SK-N-SH (cell line): ENCODE data around the gene BAIAP3. TPM values are rescaled to one million over a fixed set of nuclear protein-coding genes. Genes with fewer than 3 reads are reported as not detected.

ENCODE experiments used
- CTCF ChIA-PET: fragments of 300-600, 350-600 bp; formaldehyde crosslinking; extraction: SDS; loops from one replicate; lab custom pipeline; 2021; lab: Yijun Ruan, JAX
- POLR2A ChIA-PET: fragments of 350-600 bp; sonication (Branson Sonifier 250); formaldehyde crosslinking; extraction: SDS; loops from one replicate; lab custom pipeline; 2020; ENCODE audit warnings: antibody characterized with exemption, inconsistent platforms; lab: Yijun Ruan, JAX
- DNase-seq: peaks from one replicate; pipeline ENCODE4 v3.0.0; 2012
- H2AFZ ChIP-seq: fragments of 200-600 bp; sonication (generic); 2 replicates; pipeline ENCODE4 v1.8.1; 2016; ENCODE audit warnings: antibody characterized with exemption, mild to moderate bottlenecking, low read depth
- H3F3A ChIP-seq: fragments of 200-600 bp; sonication (generic); replicated peaks from 2 replicates; pipeline ENCODE3; 2016; ENCODE audit warnings: antibody characterized with exemption, mild to moderate bottlenecking; ENCODE audit not compliant: insufficient read depth
- H3K27ac ChIP-seq, 2 experiments: fragments of 200-500 bp in 1 of 2; fragments of 200-600 bp in 1 of 2; sonication (Bioruptor generic) in 1 of 2; sonication (generic), shearing (Covaris generic) in 1 of 2; 2 replicates each; pipeline versions ENCODE4 v1.5.1 to v1.6.1; 2014 to 2016; ENCODE audit warnings: low read depth in 2 of 2, inconsistent platforms in 1 of 2, low read length in 1 of 2, mild to moderate bottlenecking in 1 of 2, mixed read lengths in 1 of 2
- H3K27me3 ChIP-seq: fragments of 200-600 bp; sonication (generic), shearing (Covaris generic); 2 replicates; pipeline ENCODE4 v1.6.1; 2016; ENCODE audit warnings: mixed run types; ENCODE audit not compliant: insufficient read depth
- H3K36me3 ChIP-seq, 2 experiments: fragments of 200-500 bp in 1 of 2; fragments of 200-600 bp in 1 of 2; sonication (Bioruptor generic) in 1 of 2; sonication (generic) in 1 of 2; replicated peaks in 1 of 2; 2 replicates each; pipeline versions ENCODE3 to v1.5.1; 2014 to 2016; ENCODE audit warnings: low read length in 1 of 2, mild to moderate bottlenecking in 1 of 2; ENCODE audit not compliant: insufficient read depth in 2 of 2, control insufficient read depth in 1 of 2
- H3K4me1 ChIP-seq, 2 experiments: fragments of 200-500 bp in 1 of 2; fragments of 200-600 bp in 1 of 2; sonication (Bioruptor generic) in 1 of 2; sonication (generic), shearing (Covaris generic) in 1 of 2; 2 replicates each; pipeline versions ENCODE4 v1.5.1 to v1.6.1; 2014 to 2016; ENCODE audit warnings: low read depth in 1 of 2, low read length in 1 of 2, mixed run types in 1 of 2; ENCODE audit not compliant: insufficient read depth in 2 of 2, control insufficient read depth in 1 of 2
- H3K4me2 ChIP-seq: fragments of 200-600 bp; sonication (generic), shearing (Covaris generic); 2 replicates; pipeline ENCODE4 v1.6.1; 2017; ENCODE audit warnings: mixed run types
- H3K4me3 ChIP-seq, 2 experiments: fragments of 200-500 bp in 1 of 2; fragments of 200-600 bp in 1 of 2; sonication (Bioruptor generic) in 1 of 2; sonication (generic), shearing (Covaris generic) in 1 of 2; 2 replicates each; pipeline versions ENCODE4 v1.5.1 to v1.8.1; 2014 to 2016; ENCODE audit warnings: low read depth in 2 of 2, inconsistent platforms in 1 of 2, low read length in 1 of 2, mild to moderate bottlenecking in 1 of 2, mixed read lengths in 1 of 2, moderate library complexity in 1 of 2
- H3K79me2 ChIP-seq: fragments of 200-600 bp; sonication (generic); 2 replicates; pipeline ENCODE4 v1.8.1; 2017; ENCODE audit warnings: mild to moderate bottlenecking; ENCODE audit not compliant: insufficient read depth
- H3K9ac ChIP-seq: fragments of 200-600 bp; sonication (generic); 2 replicates; pipeline ENCODE4 v1.6.1; 2017; ENCODE audit warnings: mixed run types
- H3K9me2 ChIP-seq: fragments of 200-600 bp; sonication (generic); 2 replicates; pipeline ENCODE4 v1.6.1; 2017; ENCODE audit warnings: mixed run types
- H3K9me3 ChIP-seq: fragments of 200-600 bp; sonication (generic); 2 replicates; pipeline ENCODE4 v1.6.1; 2017; ENCODE audit warnings: mixed run types, mild to moderate bottlenecking, moderate library complexity
- H4K20me1 ChIP-seq: fragments of 200-600 bp; sonication (generic); 2 replicates; pipeline ENCODE4 v1.6.1; 2017; ENCODE audit warnings: mild to moderate bottlenecking, mixed run types; ENCODE audit not compliant: insufficient read depth
- CTCF ChIP-seq: fragments of 200-600 bp; sonication (generic); IDR thresholded peaks from 2 replicates; pipeline ENCODE4 v1.6.1; 2017; ENCODE audit warnings: antibody characterized with exemption, mild to moderate bottlenecking, moderate library complexity
- EP300 ChIP-seq, 2 experiments: IDR thresholded peaks; 2 replicates each; pipeline versions ENCODE4 v1.4.0 to v1.6.1; 2012; ENCODE audit warnings: borderline replicate concordance in 1 of 2, low read depth in 1 of 2, low read length in 1 of 2
- EZH2phosphoT487 ChIP-seq: fragments of 200-600 bp; sonication (generic); IDR thresholded peaks from 2 replicates; pipeline ENCODE4 v1.6.1; 2017; ENCODE audit warnings: low read depth, mixed run types, mild to moderate bottlenecking, antibody characterized with exemption, moderate library complexity, borderline replicate concordance
- FOSL2 ChIP-seq: IDR thresholded peaks from 2 replicates; pipeline ENCODE4 v1.4.0; 2012; ENCODE audit warnings: low read depth, mild to moderate bottlenecking, moderate library complexity, borderline replicate concordance
- JUND ChIP-seq: IDR thresholded peaks from 2 replicates; pipeline ENCODE4 v1.4.0; 2012
- MAX ChIP-seq: IDR thresholded peaks from 2 replicates; pipeline ENCODE4 v1.4.0; 2012; ENCODE audit warnings: low read depth
- NFIC ChIP-seq: IDR thresholded peaks from 2 replicates; pipeline ENCODE4 v1.4.0; 2012; ENCODE audit warnings: borderline replicate concordance
- RCOR1 ChIP-seq: fragments of 150-350 bp; IDR thresholded peaks from 2 replicates; pipeline ENCODE4 v1.6.1; 2017; ENCODE audit warnings: antibody characterized with exemption, low read length
- REST ChIP-seq: IDR thresholded peaks from 2 replicates; pipeline ENCODE4 v1.6.1; 2012; ENCODE audit warnings: mild to moderate bottlenecking, low read depth, low read length, moderate library complexity
- RFX5 ChIP-seq: IDR thresholded peaks from 2 replicates; pipeline ENCODE4 v1.6.1; 2012; ENCODE audit warnings: mild to moderate bottlenecking, improper control_type of control experiment, low read length
- TEAD4 ChIP-seq: IDR thresholded peaks from 2 replicates; pipeline ENCODE4 v1.4.0; 2012; ENCODE audit warnings: mild to moderate bottlenecking, borderline replicate concordance; ENCODE audit not compliant: insufficient read depth
- USF1 ChIP-seq: IDR thresholded peaks from 2 replicates; pipeline ENCODE4 v1.4.0; 2012; ENCODE audit warnings: low read depth, borderline replicate concordance
- YY1 ChIP-seq: IDR thresholded peaks from 2 replicates; pipeline ENCODE4 v1.4.0; 2012; ENCODE audit warnings: low read depth, mild to moderate bottlenecking
- WGBS: methylation state at CpG from one replicate; pipeline ENCODE4 v1.1.6; 2017; ENCODE audit warnings: low lambda C conversion rate; 5-methylcytosine and 5-hydroxymethylcytosine counted together
- polyA plus RNA-seq, 3 experiments: library from polyadenylated mRNA; depleted of rRNA; stranded (reverse); fragments of >200 nt; gene quantifications; 2 replicates each; pipeline ENCODE4 v1.2.3, GENCODE V29; 2012
- TF ChIP-seq, protein P1 (sequence below): fragments of 150-350 bp; IDR thresholded peaks from 2 replicates; pipeline ENCODE4 v1.6.1; 2016; ENCODE audit warnings: mild to moderate bottlenecking, low read depth, low read length

The BAIAP3 gene
- polyA plus RNA-seq, 1 of the 3 experiments (the other 2 are of a cell fraction) = 1.1 TPM

DNA sequence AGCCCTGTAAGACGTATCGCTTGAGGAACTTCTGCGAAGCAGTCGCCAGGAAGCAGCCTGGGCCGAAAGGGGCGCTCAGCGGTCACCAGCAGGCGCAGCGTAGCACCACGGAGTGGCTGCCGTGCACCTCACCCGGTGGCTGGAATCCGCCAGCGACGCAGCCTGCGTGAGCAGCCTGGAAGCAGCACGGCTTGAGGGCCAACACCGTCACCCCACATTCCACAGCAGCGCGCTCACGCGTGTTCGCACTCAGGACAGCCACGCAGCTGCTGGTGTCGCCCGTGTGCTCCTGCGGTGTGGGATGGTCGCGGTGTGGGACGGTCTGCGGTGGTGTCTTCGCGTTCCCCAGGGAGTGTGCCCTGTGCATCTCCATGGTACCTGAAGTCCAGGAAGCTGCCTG lies 14.4 kb upstream of the BAIAP3 start:
- peaks cover 27 to 78% of the 10 kb centered on the region in 2 experiments for H3K36me3 ChIP-seq
- DNase-seq = no peak
- no peak overlapping the region for H3K4me3 ChIP-seq
- H3K9ac ChIP-seq = no peak overlapping the region
- H3K4me1 ChIP-seq = no peaks in the 10 kb centered on the region
- peaks cover 59% of the 10 kb centered on the region for H4K20me1 ChIP-seq
- H3K27me3 ChIP-seq = no peaks in the 10 kb centered on the region
- H3F3A ChIP-seq = peaks cover 5% of the 10 kb centered on the region
- 97% methylated on average over 33 of the region's 33 CpGs for WGBS
- no peaks in the 10 kb centered on the region for H3K9me3 ChIP-seq
- peaks cover 53% of the 10 kb centered on the region for H3K79me2 ChIP-seq
- POLR2A ChIA-PET = no interaction called here
- H3K9me2 ChIP-seq = no peaks in the 10 kb centered on the region
- H3K27ac ChIP-seq = no peak overlapping the region
- TF ChIP-seq USF1 = no peak
- TF ChIP-seq EP300 (IDR thresholded peaks at IDR 0.05; ENCODE audit: borderline replicate concordance in 1 of 2, low read depth in 1 of 2, low read length in 1 of 2) = no peak
- no peak for TF ChIP-seq NFIC
- TF ChIP-seq TEAD4 = no peak
- no peak for TF ChIP-seq JUND
- TF ChIP-seq YY1 = no peak
- no peak for TF ChIP-seq EZH2phosphoT487
- TF ChIP-seq MAX = no peak
- TF ChIP-seq RCOR1 = no peak
- TF ChIP-seq REST = no peak
- no peak for TF ChIP-seq CTCF
- TF ChIP-seq RFX5 = no peak
- no peak for TF ChIP-seq FOSL2
- TF ChIP-seq, protein P1, sequence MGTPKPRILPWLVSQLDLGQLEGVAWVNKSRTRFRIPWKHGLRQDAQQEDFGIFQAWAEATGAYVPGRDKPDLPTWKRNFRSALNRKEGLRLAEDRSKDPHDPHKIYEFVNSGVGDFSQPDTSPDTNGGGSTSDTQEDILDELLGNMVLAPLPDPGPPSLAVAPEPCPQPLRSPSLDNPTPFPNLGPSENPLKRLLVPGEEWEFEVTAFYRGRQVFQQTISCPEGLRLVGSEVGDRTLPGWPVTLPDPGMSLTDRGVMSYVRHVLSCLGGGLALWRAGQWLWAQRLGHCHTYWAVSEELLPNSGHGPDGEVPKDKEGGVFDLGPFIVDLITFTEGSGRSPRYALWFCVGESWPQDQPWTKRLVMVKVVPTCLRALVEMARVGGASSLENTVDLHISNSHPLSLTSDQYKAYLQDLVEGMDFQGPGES = no peak
- CTCF ChIA-PET = interaction anchor here (1.6 kb wide), 1 partner anchor 18 kb away, joined by 3 read pairs; no protein-coding TSS in a partner anchor
- no peak overlapping the region for H3K4me2 ChIP-seq
- no peak overlapping the region for H2AFZ ChIP-seq
